ENCODE results near the gene RNF112. TPM values are rescaled to one million over a fixed set of nuclear protein-coding genes. Genes with fewer than 3 reads are reported as not detected.

Gene RNF112
- total and polyA plus RNA-seq, 2 experiments from 2014 or later, result 0.83 to 9.1 TPM

DNA sequence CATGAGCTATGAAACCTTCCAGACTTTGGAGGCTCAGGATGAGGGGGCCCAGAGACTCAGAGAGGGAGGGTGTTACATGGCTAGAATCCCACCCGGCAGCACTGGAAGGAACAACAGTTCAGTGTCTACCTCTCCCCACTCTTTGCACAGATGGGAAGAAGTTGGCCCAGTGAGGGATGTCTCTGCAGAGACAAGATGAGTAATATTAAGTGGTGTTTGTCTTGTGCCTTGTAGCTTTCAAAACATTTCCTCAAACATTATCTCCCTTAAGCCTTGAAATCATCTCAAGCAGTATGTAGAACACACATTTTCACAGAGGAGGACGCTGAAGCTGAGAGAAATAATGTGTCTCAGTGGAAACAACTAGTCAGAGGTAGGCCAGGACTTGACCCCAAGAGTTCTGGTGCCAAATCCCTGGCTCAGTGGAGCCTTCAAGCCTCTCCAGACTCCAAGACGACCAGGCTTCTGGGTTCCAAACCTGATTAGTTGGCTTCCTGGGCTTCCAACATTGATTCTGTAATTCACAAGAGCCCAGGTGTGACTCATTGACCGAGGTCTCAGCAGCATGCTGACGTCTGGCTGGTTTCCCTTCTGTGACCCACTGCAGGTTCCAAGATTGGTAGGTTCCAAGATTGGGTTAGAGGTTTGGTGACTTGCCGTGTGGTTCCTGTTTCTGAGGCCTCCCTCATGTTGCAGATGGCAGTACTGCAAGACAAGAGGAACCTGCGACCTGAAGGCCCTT is 7.4 kb downstream of the RNF112 start:
- no peak overlapping the region for H3K4me3 ChIP-seq
- peak overlapping the region; percentile 35 for H3K4me2 ChIP-seq (ENCODE audit: unreplicated experiment)
- TF ChIP-seq EZH2phosphoT487 (IDR thresholded peaks at IDR 0.05; ENCODE audit: insufficient read depth, low read depth) (no peak), EZH2 (IDR thresholded peaks at IDR 0.05; ENCODE audit: insufficient read depth, poor library complexity, severe bottlenecking) (no peak)
- H3K9me2 ChIP-seq (ENCODE audit: insufficient read depth), result no peaks in the 10 kb centered on the region
- no peaks in the 10 kb centered on the region for H3K36me3 ChIP-seq (ENCODE audit: low read depth)
- no peaks in the 10 kb centered on the region for H3K27me3 ChIP-seq (replicated peaks; ENCODE audit: insufficient read depth)
- H4K20me1 ChIP-seq (ENCODE audit: insufficient read depth), result no peaks in the 10 kb centered on the region
- peak overlapping the region; percentile 29; the same call in 1 of the 2 replicates for H2AFZ ChIP-seq
- H3F3A ChIP-seq (ENCODE audit: insufficient read depth), result peaks cover 30% of the 10 kb centered on the region
- WGBS, 2 experiments (ENCODE audit: low coverage in 1 of 2, low lambda C conversion rate in 2 of 2, missing lambda C conversion rate in 2 of 2), result 15 to 16% methylated on average over 7 of the region's 7 CpGs
- in situ Hi-C loops (cut with MboI), result no loop called here
- peaks cover 19% of the 10 kb centered on the region for H3K4me1 ChIP-seq (ENCODE audit: insufficient read depth)
- H3K27ac ChIP-seq, result peak overlapping the region; percentile 73
- no peaks in the 10 kb centered on the region for H3K79me2 ChIP-seq (ENCODE audit: insufficient read depth)
- H3K9me3 ChIP-seq (ENCODE audit: low read depth), result no peaks in the 10 kb centered on the region
- H3K9ac ChIP-seq, result peak overlapping the region; percentile 41
- peak; percentile 94 for DNase-seq

DNA sequence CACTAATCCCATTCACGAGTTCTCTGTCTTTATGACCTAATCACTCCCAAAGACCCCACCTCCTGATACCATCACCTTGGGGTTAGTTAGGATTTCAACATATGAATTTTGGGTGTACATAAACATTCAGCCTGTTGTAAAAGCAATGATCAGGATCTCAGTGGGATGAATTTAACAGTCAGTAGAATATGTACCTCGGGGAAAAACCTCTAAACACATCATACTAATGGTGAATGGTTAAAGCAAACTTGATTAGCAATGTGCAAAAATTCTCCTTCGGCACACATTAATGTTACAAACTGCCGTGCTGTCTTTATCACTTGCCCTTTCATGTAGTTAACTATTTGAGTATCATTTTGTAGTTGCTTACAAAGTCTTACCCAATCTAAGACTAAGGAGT is 10.2 kb downstream of the RNF112 start:
- no peak overlapping the region for H3K4me2 ChIP-seq (ENCODE audit: unreplicated experiment)
- in situ Hi-C loops (cut with MboI), result no loop called here
- H3K4me1 ChIP-seq (ENCODE audit: insufficient read depth), result peaks cover 26% of the 10 kb centered on the region
- H2AFZ ChIP-seq, result no peak overlapping the region
- H4K20me1 ChIP-seq (ENCODE audit: insufficient read depth), result no peaks in the 10 kb centered on the region
- H3F3A ChIP-seq (ENCODE audit: insufficient read depth), result peaks cover 30% of the 10 kb centered on the region
- no peak overlapping the region for H3K27ac ChIP-seq
- no peaks in the 10 kb centered on the region for H3K9me2 ChIP-seq (ENCODE audit: insufficient read depth)
- no peaks in the 10 kb centered on the region for H3K27me3 ChIP-seq (replicated peaks; ENCODE audit: insufficient read depth)
- TF ChIP-seq EZH2phosphoT487 (IDR thresholded peaks at IDR 0.05; ENCODE audit: insufficient read depth, low read depth), result no peak
- no peak for TF ChIP-seq EZH2 (IDR thresholded peaks at IDR 0.05; ENCODE audit: insufficient read depth, poor library complexity, severe bottlenecking)
- WGBS, 2 experiments (ENCODE audit: low coverage in 1 of 2, low lambda C conversion rate in 2 of 2, missing lambda C conversion rate in 2 of 2), result 44 to 54% methylated on average over 4 of the region's 4 CpGs
- no peaks in the 10 kb centered on the region for H3K9me3 ChIP-seq (ENCODE audit: low read depth)
- no peak overlapping the region for H3K4me3 ChIP-seq
- no peaks in the 10 kb centered on the region for H3K79me2 ChIP-seq (ENCODE audit: insufficient read depth)
- H3K9ac ChIP-seq, result no peak overlapping the region
- DNase-seq, result no peak
- no peaks in the 10 kb centered on the region for H3K36me3 ChIP-seq (ENCODE audit: low read depth)

DNA sequence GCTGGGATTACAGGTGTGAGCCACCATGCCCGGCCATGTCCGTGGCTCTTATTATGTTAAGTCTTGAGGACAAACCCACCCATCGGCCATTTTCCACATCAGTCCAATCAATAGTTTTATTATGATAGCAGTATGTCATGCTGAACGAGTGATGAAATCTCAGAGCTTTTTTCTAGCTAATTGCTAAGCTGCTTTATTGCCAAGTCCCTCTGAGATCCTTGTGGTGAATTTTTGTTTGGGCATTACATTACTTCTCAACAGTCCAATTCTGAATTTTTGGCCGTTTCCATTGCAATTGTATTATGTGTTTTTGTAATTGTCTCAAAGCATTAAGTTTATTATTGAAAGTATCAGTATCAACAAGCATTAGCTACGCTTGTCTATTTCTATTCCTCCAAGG is 10.9 kb downstream of the RNF112 start:
- WGBS, 2 experiments (ENCODE audit: low coverage in 1 of 2, low lambda C conversion rate in 2 of 2, missing lambda C conversion rate in 2 of 2), result 54 to 68% methylated on average over 6 of the region's 6 CpGs
- Histone ChIP-seq H3K79me2 (ENCODE audit: insufficient read depth) (no peaks in the 10 kb centered on the region), H3K36me3 (ENCODE audit: low read depth) (no peaks in the 10 kb centered on the region), H3K4me2 (ENCODE audit: unreplicated experiment) (no peak overlapping the region), H2AFZ (no peak overlapping the region), H3K9me3 (ENCODE audit: low read depth) (no peaks in the 10 kb centered on the region), H3K27ac (no peak overlapping the region), H3K4me1 (ENCODE audit: insufficient read depth) (peaks cover 26% of the 10 kb centered on the region), H3F3A (ENCODE audit: insufficient read depth) (peaks cover 24% of the 10 kb centered on the region), H3K4me3 (no peak overlapping the region), H4K20me1 (ENCODE audit: insufficient read depth) (no peaks in the 10 kb centered on the region), H3K9me2 (ENCODE audit: insufficient read depth) (no peaks in the 10 kb centered on the region), H3K27me3 (replicated peaks; ENCODE audit: insufficient read depth) (no peaks in the 10 kb centered on the region), H3K9ac (no peak overlapping the region)
- DNase-seq, result no peak
- in situ Hi-C loops (cut with MboI), result no loop called here
- TF ChIP-seq EZH2 (IDR thresholded peaks at IDR 0.05; ENCODE audit: insufficient read depth, poor library complexity, severe bottlenecking) (no peak), EZH2phosphoT487 (IDR thresholded peaks at IDR 0.05; ENCODE audit: insufficient read depth, low read depth) (no peak)

DNA sequence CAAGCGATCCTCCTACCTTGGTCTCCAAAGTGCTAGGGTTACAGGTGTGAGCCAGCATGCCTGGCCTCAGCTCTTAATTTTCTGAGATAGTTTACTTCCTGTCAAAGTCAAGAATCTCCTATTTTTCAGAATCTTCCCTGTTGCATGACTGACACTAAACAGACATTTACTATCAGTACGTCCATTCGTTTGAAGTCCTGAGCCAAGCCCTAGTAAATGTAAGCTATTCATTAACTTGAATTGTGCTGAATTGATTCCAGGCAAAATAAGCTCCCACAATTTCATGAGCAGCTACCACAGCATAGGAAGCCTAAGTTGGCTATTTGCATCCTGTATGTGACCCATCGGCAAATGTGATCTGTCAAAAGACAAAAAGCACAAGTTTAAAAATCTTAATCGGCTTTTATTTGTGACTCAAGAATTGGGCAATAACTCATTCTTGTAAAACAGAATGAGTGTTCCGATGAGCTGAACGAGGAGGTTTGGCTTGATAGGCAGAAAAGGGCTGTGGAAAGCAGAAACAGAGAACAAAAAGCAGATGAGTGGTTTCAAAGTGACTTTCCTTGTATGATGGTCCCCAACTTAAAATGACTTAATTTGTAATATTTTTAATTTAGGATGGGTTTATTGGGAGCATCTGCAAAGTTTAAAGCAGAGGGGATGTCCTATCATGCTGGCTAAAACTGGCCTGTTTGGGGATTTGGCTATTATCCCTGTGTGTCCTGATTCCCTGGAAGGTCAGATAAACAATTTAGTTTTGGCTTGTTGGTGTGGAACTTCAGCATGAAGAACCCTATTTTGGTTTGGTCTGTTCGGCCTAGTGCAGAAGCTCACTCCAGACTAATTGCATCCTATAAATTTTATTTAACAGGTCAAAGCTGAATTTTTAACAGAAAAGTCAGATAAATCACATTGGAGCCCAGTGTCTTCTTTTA is 14.2 kb downstream of the RNF112 start:
- no peak overlapping the region for H2AFZ ChIP-seq
- H3K9me3 ChIP-seq (ENCODE audit: low read depth), result no peaks in the 10 kb centered on the region
- no peaks in the 10 kb centered on the region for H3F3A ChIP-seq (ENCODE audit: insufficient read depth)
- no peaks in the 10 kb centered on the region for H3K27me3 ChIP-seq (replicated peaks; ENCODE audit: insufficient read depth)
- no peak overlapping the region for H3K4me2 ChIP-seq (ENCODE audit: unreplicated experiment)
- H3K4me1 ChIP-seq (ENCODE audit: insufficient read depth), result 0 out of 2 replicates have a peak, but pooled peaks cover 7% of the 10 kb centered on the region
- H4K20me1 ChIP-seq (ENCODE audit: insufficient read depth), result no peaks in the 10 kb centered on the region
- no peak overlapping the region for H3K9ac ChIP-seq
- H3K4me3 ChIP-seq, result no peak overlapping the region
- no peak for TF ChIP-seq EZH2phosphoT487 (IDR thresholded peaks at IDR 0.05; ENCODE audit: insufficient read depth, low read depth)
- TF ChIP-seq EZH2 (IDR thresholded peaks at IDR 0.05; ENCODE audit: insufficient read depth, poor library complexity, severe bottlenecking), result no peak
- no peaks in the 10 kb centered on the region for H3K79me2 ChIP-seq (ENCODE audit: insufficient read depth)
- peak; percentile 77 for DNase-seq
- no peaks in the 10 kb centered on the region for H3K9me2 ChIP-seq (ENCODE audit: insufficient read depth)
- no peaks in the 10 kb centered on the region for H3K36me3 ChIP-seq (ENCODE audit: low read depth)
- H3K27ac ChIP-seq, result no peak overlapping the region
- 20 to 23% methylated on average over 8 of the region's 8 CpGs for WGBS, 2 experiments (ENCODE audit: low coverage in 1 of 2, low lambda C conversion rate in 2 of 2, missing lambda C conversion rate in 2 of 2)
- in situ Hi-C loops (cut with MboI), result no loop called here

All from GM23248 (cell line).